GM21529 (cell line): Measurements from ENCODE around the gene PUM2.
"Not testable (repeated sequence)": the region's sequence is repeated elsewhere in the genome, so short reads cannot be mapped to it uniquely, and the experiment has no call there.

Experiments used
- ATAC-seq: cut with Tn5 transposase; IDR thresholded peaks from one replicate; pipeline ENCODE4 v1.9.1; 2021; ENCODE audit not compliant: unreplicated experiment

The PUM2 gene

GRCh38 chr2:20350753-20351554 lies at the start of gene PUM2:
Gene PUM2 (minus strand): TSS chr2:20350844. CDS start chr2:20327360, 23,484 bp downstream.
- ATAC-seq: peak; percentile 79

- no peak for ATAC-seq
These were observed 49.7 kb upstream of the PUM2 start for GRCh38 chr2:20400306-20400705.

DNA sequence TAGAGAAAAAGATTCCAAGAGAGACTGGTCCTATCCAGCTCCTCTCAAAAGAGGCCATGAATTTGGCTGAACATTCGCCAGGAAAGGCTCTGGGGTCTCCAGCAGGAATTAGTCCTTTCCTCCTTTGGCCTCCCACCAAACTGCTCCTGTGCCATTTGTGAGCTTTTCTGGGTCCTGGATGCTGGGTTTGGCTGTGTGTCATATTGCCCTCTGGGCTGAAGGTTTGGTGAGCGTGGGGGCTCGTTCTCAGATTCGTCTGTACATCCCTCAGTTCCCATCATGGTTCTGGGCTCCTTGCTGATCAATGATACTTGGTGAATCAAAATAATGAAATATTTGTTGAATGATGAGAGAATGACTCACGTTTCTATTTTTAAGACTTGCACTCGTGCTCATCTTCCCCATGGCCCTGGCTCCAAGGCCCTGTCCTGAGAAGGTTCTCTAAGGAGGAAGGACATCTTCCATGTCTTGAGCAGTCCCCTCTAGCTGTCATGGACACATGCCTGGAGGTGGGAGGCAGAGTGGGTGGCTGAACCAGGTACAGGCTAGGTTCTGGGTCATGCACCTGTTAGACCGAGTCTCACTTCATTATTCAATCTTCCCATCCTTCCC lies 48.4 kb upstream of the PUM2 start:
- ATAC-seq: no peak

GRCh38 chr2:20397811-20398447 lies 47.3 kb upstream of the PUM2 start:
- ATAC-seq: no peak

GRCh38 chr2:20396356-20397000 lies 45.8 kb upstream of the PUM2 start:
- ATAC-seq: no peak

DNA sequence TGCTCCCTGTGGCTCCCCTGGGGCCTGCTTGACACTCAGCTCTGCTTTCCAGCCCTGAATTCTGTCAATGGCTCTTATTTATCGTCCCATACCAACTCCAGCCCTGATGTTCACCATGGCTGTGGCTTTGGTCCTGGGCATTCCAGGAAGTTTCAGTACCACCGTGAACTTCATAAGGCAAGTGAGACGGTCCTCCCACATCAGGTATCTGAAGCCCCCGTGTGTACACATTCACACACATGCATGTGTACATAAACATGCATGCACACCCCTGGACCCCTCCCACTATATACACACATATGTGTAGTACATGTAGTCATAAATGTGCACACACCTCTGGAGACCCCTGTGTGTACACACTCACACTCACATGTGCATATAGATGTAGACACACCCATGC lies 43.3 kb upstream of the PUM2 start:
- no peak for ATAC-seq

GRCh38 chr2:20391951-20392699 lies 41.5 kb upstream of the PUM2 start:
- no peak for ATAC-seq

DNA sequence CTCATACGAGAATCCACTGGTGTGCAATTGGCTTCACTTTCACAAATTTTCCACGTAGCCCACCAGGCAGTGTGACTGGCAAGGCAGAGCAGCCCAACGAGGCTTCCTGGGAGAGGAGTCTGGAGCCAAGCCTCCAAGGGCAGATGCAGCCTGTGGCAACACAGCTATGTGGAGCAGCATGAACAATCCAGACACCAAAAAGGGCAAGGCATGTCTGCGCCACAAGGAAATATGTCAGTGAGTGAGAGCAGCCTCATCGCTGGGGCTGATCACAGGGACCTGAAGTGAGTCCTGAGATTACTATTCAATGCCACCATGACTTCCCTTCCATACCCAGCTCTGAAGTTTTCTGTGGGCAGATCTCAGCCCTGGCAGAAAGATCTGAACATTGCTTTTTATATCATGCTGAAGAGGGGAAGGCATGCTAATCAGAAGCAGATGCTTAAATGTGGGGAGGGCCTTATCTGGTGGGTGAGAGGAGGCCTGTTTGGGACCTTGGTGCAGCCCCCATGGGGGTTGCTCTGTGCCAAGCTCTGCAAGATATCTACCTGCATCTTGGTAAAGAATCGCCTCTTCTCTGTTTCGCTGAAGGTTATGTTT lies 40.0 kb upstream of the PUM2 start:
- ATAC-seq: no peak

DNA sequence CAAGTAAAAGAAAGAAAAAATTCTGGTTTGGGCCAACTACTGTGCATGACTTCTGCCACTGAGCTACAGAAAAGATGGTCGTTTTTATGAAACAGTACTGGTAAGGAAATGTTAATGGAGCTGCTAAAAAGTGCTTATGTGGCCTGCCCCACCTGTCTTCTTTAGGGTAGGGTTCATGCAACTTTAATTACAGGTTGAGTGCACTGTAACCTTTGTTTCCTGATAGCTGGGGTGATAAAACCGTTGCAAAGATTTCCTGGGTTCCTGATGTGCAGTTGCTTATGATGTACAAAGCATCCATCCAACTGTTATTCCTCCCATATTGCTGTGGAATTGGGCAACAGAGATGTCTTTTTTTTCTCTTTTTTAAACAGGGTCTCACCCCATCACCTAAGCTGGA lies 34.3 kb upstream of the PUM2 start:
- ATAC-seq: no peak

- ATAC-seq: no peak
These were observed 32.5 kb upstream of the PUM2 start for GRCh38 chr2:20382965-20383810.

DNA sequence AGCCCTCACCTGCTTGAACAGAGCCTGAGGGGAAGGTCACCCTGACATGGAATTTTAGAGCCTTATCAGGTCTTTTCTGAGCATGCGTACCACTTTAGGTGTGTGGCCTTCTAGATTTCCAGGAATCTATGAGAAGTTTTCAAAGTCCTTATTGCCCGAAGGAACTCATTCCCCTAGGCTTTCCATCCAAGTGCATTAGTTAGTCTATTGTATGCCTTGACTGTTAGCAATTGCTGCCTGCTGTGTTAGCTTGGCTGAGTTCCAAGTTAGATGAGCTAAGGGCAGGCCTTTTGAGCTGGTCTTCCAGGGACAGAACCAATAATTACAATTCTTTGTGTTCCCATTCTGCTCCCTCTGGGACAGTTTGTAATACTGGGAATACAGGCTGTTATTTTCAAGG lies 30.8 kb upstream of the PUM2 start:
- no peak for ATAC-seq

DNA sequence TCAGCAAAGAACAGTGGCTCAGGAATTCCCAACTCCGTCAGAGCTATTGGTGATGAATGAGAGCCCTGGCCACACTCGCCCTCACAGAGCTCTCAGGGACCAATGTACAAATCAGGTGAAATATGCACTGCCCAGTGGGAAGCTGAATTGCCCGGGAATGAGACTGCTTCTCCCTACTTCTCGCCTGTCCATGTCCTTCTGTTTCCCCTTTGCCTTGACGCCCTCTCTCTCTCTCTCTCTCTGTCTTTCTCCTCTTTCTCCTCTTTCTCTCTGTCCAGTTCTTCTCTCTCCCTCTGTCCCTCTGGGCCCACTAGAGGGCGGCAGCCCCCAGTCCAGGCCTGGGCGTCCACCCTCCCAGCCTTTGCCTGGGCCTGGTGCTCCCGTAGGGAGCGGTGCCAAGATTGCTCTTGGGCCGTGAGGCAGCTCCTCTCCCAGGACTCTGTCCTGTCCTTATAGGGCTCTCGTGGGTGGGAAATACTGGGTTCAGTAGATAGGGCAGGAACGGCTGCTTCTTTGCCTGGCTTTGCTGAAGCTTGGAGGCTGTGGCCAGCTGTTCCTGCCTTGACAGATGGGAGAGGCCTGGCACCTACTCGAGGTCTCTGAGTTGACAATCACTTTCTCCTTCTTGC lies 28.4 kb upstream of the PUM2 start:
- no peak for ATAC-seq

- ATAC-seq: no peak
These were observed 27.7 kb upstream of the PUM2 start for GRCh38 chr2:20378341-20378740.

GRCh38 chr2:20377741-20378140 lies 27.1 kb upstream of the PUM2 start:
- no peak for ATAC-seq

- not testable (repeated sequence) for ATAC-seq
These were observed 24.3 kb upstream of the PUM2 start for GRCh38 chr2:20374982-20375381.

DNA sequence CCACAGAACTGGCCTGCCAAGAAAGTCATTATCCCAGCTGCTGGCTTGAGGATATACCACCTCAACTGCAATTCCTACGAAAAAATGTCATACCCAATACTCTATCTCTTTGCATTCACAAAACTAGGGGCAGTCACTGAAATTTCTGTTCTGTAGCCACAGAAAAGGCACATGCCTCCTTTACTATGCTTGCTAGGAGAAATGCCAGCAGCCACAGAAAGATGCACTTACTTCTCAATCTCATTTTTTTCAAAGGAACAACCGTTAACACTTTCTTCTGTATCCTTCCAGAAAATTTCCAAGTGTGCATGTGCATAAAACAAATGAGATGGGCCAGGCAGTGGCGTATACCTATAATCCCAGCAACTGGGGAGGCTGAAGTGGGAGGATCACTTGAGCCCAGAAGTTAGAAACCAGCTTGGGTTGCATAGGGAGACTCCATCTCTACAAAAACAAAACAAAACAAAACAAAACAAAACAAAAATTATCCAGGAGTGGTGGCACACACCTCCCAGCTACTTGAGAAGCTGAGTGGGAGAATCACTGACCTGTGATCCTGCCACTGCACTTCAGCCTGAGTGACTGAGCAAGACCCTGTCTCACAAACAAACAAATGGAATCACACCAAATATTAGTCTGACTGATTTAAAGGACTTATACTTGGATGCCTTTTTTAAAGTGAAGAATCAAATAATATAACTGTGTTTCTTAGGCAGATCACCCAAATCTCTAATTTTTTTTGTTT lies 22.4 kb upstream of the PUM2 start:
- no peak for ATAC-seq

- ATAC-seq: no peak
These were observed 20.8 kb upstream of the PUM2 start for GRCh38 chr2:20371323-20372025.

- ATAC-seq: no peak
These were observed 19.5 kb upstream of the PUM2 start for GRCh38 chr2:20370191-20370590.
